Esophagus squamous epithelium (tissue), 4 donors: Measurements from ENCODE around the gene TECPR2.

Experiments
- CTCF ChIP-seq, 6 experiments: fragments of 450-650 bp in 4 of 6; fragments of 200-600 bp in 2 of 6; sonication (generic) in 2 of 6; IDR thresholded peaks; one replicate each; pipeline ENCODE4 v1.5.1; 2016 to 2019; ENCODE audit warnings: antibody characterized with exemption in 6 of 6, mild to moderate bottlenecking in 4 of 6, moderate library complexity in 4 of 6
- POLR2A ChIP-seq, 4 donors: fragments of 450-650 bp; IDR thresholded peaks; one replicate each; pipeline ENCODE4 v1.6.1; 2017; ENCODE audit warnings: antibody characterized with exemption in 4 of 4, mild to moderate bottlenecking in 4 of 4, moderate library complexity in 3 of 4

- TF ChIP-seq POLR2A (IDR thresholded peaks at IDR 0.05) (no peak), CTCF (IDR thresholded peaks at IDR 0.05) (no peak)
These were observed 17.5 kb upstream of the TECPR2 start for GRCh38 chr14:102345232-102345631.
